Erythroblast (primary cell): ENCODE results near the gene CEBPZOS.

ENCODE experiments used
- GATA1 ChIP-seq: IDR thresholded peaks from 2 replicates; pipeline ENCODE4 v1.6.1; 2011; ENCODE audit warnings: low read depth, mild to moderate bottlenecking, control low read depth, low read length, moderate library complexity
- POLR2A ChIP-seq: IDR thresholded peaks from 2 replicates; pipeline ENCODE4 v1.6.1; 2011; ENCODE audit warnings: mild to moderate bottlenecking, low read length

GRCh38 chr2:37171624-37171950, 24.7 kb upstream of the CEBPZOS start:
- TF ChIP-seq POLR2A (no peak), GATA1 (no peak)
